Measurements from ENCODE around the gene ATXN10.

The ATXN10 gene

GRCh38 chr22:45878901-45879551 lies 207.4 kb downstream of the ATXN10 start:
- no peak for DNase-seq (ENCODE audit: low read depth)

- no peak for DNase-seq (ENCODE audit: low read depth)
Observed at GRCh38 chr22:45879552-45879949, 207.9 kb downstream of the ATXN10 start.

- no peak for DNase-seq (ENCODE audit: low read depth)
Observed at GRCh38 chr22:45880091-45880715, 208.6 kb downstream of the ATXN10 start.

GRCh38 chr22:45880716-45881523 lies 209.3 kb downstream of the ATXN10 start:
- no peak for DNase-seq (ENCODE audit: low read depth)

- DNase-seq (ENCODE audit: low read depth), result no peak
Observed at GRCh38 chr22:45881524-45881875, 209.9 kb downstream of the ATXN10 start.

GRCh38 chr22:45882881-45883810 lies 211.5 kb downstream of the ATXN10 start:
- DNase-seq (ENCODE audit: low read depth), result no peak

- DNase-seq (ENCODE audit: low read depth), result no peak
Observed at GRCh38 chr22:45883811-45884170, 212.2 kb downstream of the ATXN10 start.

- DNase-seq (ENCODE audit: low read depth), result no peak
Observed at GRCh38 chr22:45884201-45885062, 212.8 kb downstream of the ATXN10 start.

GRCh38 chr22:45885171-45885840 lies 213.7 kb downstream of the ATXN10 start:
- no peak for DNase-seq (ENCODE audit: low read depth)

- no peak for DNase-seq (ENCODE audit: low read depth)
Observed at GRCh38 chr22:45885941-45886395, 214.3 kb downstream of the ATXN10 start.

GRCh38 chr22:45886540-45886939 lies 214.9 kb downstream of the ATXN10 start:
- no peak for DNase-seq (ENCODE audit: low read depth)

- no peak for DNase-seq (ENCODE audit: low read depth)
Observed at GRCh38 chr22:45887202-45888131, 215.8 kb downstream of the ATXN10 start.

GRCh38 chr22:45888221-45889092 lies 216.8 kb downstream of the ATXN10 start:
- DNase-seq (ENCODE audit: low read depth), result no peak

GRCh38 chr22:45889093-45889538 lies 217.5 kb downstream of the ATXN10 start:
- DNase-seq (ENCODE audit: low read depth), result no peak

GRCh38 chr22:45889539-45890350 lies 218.1 kb downstream of the ATXN10 start:
- DNase-seq (ENCODE audit: low read depth), result no peak

GRCh38 chr22:45890351-45890635 lies 218.7 kb downstream of the ATXN10 start:
- DNase-seq (ENCODE audit: low read depth), result no peak

GRCh38 chr22:45891021-45891421 lies 219.4 kb downstream of the ATXN10 start:
- DNase-seq (ENCODE audit: low read depth), result no peak

All from HS-5 (cell line).